WTC11 (cell line): ENCODE measurements around the gene HEXD.

Source experiments
- JUN ChIP-seq: sonication (generic); formaldehyde crosslinking; IDR thresholded peaks from 2 replicates; pipeline ENCODE4 v1.8.0; 2023; ENCODE audit warnings: mild to moderate bottlenecking, missing genetic modification reagents
- ZNF263 ChIP-seq: sonication (generic); formaldehyde crosslinking; IDR thresholded peaks from 2 replicates; pipeline ENCODE4 v1.8.1; 2022; ENCODE audit warnings: low read depth, mild to moderate bottlenecking, moderate library complexity, missing genetic modification reagents
- TF ChIP-seq, protein P1 (sequence below): sonication (generic); formaldehyde crosslinking; IDR thresholded peaks from 2 replicates; pipeline ENCODE4 v1.8.0; 2022; ENCODE audit warnings: mild to moderate bottlenecking, missing genetic modification reagents
- TF ChIP-seq, protein P2 (sequence below): fragments of 200-600 bp; IDR thresholded peaks from 2 replicates; pipeline ENCODE4 v1.8.0; 2022; ENCODE audit warnings: antibody characterized with exemption
- TF ChIP-seq, protein P3 (sequence below): sonication (generic); formaldehyde crosslinking; IDR thresholded peaks from 2 replicates; pipeline ENCODE4 v1.8.0; 2022; ENCODE audit warnings: mild to moderate bottlenecking, missing genetic modification reagents
- TF ChIP-seq, protein P4 (sequence below): sonication (generic); formaldehyde crosslinking; IDR thresholded peaks from 2 replicates; pipeline ENCODE4 v1.8.1; 2022; ENCODE audit warnings: low read depth, missing genetic modification reagents, borderline replicate concordance

DNA sequence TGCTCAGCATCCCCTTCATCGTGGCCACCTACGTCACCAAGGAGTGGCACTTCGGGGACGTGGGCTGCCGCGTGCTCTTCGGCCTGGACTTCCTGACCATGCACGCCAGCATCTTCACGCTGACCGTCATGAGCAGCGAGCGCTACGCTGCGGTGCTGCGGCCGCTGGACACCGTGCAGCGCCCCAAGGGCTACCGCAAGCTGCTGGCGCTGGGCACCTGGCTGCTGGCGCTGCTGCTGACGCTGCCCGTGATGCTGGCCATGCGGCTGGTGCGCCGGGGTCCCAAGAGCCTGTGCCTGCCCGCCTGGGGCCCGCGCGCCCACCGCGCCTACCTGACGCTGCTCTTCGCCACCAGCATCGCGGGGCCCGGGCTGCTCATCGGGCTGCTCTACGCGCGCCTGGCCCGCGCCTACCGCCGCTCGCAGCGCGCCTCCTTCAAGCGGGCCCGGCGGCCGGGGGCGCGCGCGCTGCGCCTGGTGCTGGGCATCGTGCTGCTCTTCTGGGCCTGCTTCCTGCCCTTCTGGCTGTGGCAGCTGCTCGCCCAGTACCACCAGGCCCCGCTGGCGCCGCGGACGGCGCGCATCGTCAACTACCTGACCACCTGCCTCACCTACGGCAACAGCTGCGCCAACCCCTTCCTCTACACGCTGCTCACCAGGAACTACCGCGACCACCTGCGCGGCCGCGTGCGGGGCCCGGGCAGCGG lies 43.4 kb upstream of the HEXD start:
- TF ChIP-seq JUN (CRISPR knock-in tag) (no peak), ZNF263 (CRISPR knock-in tag) (no peak)
- TF ChIP-seq, protein P1, sequence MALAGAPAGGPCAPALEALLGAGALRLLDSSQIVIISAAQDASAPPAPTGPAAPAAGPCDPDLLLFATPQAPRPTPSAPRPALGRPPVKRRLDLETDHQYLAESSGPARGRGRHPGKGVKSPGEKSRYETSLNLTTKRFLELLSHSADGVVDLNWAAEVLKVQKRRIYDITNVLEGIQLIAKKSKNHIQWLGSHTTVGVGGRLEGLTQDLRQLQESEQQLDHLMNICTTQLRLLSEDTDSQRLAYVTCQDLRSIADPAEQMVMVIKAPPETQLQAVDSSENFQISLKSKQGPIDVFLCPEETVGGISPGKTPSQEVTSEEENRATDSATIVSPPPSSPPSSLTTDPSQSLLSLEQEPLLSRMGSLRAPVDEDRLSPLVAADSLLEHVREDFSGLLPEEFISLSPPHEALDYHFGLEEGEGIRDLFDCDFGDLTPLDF (CRISPR knock-in tag) = no peak
- TF ChIP-seq, protein P2, sequence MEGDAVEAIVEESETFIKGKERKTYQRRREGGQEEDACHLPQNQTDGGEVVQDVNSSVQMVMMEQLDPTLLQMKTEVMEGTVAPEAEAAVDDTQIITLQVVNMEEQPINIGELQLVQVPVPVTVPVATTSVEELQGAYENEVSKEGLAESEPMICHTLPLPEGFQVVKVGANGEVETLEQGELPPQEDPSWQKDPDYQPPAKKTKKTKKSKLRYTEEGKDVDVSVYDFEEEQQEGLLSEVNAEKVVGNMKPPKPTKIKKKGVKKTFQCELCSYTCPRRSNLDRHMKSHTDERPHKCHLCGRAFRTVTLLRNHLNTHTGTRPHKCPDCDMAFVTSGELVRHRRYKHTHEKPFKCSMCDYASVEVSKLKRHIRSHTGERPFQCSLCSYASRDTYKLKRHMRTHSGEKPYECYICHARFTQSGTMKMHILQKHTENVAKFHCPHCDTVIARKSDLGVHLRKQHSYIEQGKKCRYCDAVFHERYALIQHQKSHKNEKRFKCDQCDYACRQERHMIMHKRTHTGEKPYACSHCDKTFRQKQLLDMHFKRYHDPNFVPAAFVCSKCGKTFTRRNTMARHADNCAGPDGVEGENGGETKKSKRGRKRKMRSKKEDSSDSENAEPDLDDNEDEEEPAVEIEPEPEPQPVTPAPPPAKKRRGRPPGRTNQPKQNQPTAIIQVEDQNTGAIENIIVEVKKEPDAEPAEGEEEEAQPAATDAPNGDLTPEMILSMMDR = no peak
- TF ChIP-seq, protein P3, sequence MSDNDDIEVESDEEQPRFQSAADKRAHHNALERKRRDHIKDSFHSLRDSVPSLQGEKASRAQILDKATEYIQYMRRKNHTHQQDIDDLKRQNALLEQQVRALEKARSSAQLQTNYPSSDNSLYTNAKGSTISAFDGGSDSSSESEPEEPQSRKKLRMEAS = no peak
- TF ChIP-seq, protein P4, sequence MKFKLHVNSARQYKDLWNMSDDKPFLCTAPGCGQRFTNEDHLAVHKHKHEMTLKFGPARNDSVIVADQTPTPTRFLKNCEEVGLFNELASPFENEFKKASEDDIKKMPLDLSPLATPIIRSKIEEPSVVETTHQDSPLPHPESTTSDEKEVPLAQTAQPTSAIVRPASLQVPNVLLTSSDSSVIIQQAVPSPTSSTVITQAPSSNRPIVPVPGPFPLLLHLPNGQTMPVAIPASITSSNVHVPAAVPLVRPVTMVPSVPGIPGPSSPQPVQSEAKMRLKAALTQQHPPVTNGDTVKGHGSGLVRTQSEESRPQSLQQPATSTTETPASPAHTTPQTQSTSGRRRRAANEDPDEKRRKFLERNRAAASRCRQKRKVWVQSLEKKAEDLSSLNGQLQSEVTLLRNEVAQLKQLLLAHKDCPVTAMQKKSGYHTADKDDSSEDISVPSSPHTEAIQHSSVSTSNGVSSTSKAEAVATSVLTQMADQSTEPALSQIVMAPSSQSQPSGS = no peak
